ENCODE data around the gene GPD2.

The GPD2 gene

GRCh38 chr2:156532989-156533388, 96.8 kb downstream of the GPD2 start:
- Histone ChIP-seq H3K9me3 (ENCODE audit: insufficient read depth, low read depth, low read length) (no peaks in the 10 kb centered on the region), H3K79me2 (ENCODE audit: insufficient read depth, low read length) (no peaks in the 10 kb centered on the region), H3K4me3 (ENCODE audit: low read length, poor library complexity, severe bottlenecking) (no peak overlapping the region), H3K9ac (ENCODE audit: low read depth, low read length, poor library complexity, severe bottlenecking) (no peak overlapping the region), H3K4me1 (ENCODE audit: insufficient read depth, low read length, poor library complexity, severe bottlenecking) (no peaks in the 10 kb centered on the region), H3K9me2 (replicated peaks; ENCODE audit: low read depth, low read length) (no peaks in the 10 kb centered on the region), H2AFZ (ENCODE audit: low read length) (no peak overlapping the region), H3F3A (ENCODE audit: low read depth) (no peaks in the 10 kb centered on the region), H4K20me1 (ENCODE audit: insufficient read depth, low read length, poor library complexity, severe bottlenecking) (no peaks in the 10 kb centered on the region), H3K4me2 (ENCODE audit: low read depth, low read length, poor library complexity, severe bottlenecking) (no peak overlapping the region), H3K36me3 (ENCODE audit: insufficient read depth, low read length) (no peaks in the 10 kb centered on the region), H3K27me3 (ENCODE audit: insufficient read depth, low read length, poor library complexity, severe bottlenecking) (no peaks in the 10 kb centered on the region)
- no peak for TF ChIP-seq CTCF (conservative IDR thresholded peaks at IDR 0.05; ENCODE audit: low read length)
- no peak for TF ChIP-seq EZH2phosphoT487 (IDR thresholded peaks at IDR 0.05; ENCODE audit: borderline replicate concordance)

DNA sequence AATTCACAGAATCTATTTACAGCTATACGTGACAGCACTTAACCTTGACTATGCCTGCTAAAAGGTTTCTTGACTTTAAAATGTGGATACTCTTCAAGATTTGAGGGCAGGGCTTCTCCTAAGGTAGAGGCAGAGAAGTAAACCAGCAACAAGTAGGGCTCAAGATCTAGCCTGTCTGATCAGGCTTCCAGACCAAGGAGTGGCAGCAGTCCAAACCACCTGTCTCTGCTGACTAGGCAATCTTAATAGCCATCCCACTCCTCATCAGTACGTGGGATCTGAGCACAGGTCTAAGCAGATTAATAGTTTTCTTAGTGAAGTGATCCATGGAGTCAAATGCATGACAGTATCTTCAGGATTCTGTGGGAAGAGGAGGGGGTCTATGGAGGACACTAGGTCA, 100.4 kb downstream of the GPD2 start:
- Histone ChIP-seq H3K79me2 (ENCODE audit: insufficient read depth, low read length) (no peaks in the 10 kb centered on the region), H3K9ac (ENCODE audit: low read depth, low read length, poor library complexity, severe bottlenecking) (no peak overlapping the region), H3K4me3 (ENCODE audit: low read length, poor library complexity, severe bottlenecking) (no peak overlapping the region), H4K20me1 (ENCODE audit: insufficient read depth, low read length, poor library complexity, severe bottlenecking) (no peaks in the 10 kb centered on the region), H3K27me3 (ENCODE audit: insufficient read depth, low read length, poor library complexity, severe bottlenecking) (no peaks in the 10 kb centered on the region), H3K36me3 (ENCODE audit: insufficient read depth, low read length) (no peaks in the 10 kb centered on the region), H3F3A (ENCODE audit: low read depth) (no peaks in the 10 kb centered on the region), H3K9me3 (ENCODE audit: insufficient read depth, low read depth, low read length) (no peaks in the 10 kb centered on the region), H2AFZ (ENCODE audit: low read length) (no peak overlapping the region), H3K4me1 (ENCODE audit: insufficient read depth, low read length, poor library complexity, severe bottlenecking) (no peaks in the 10 kb centered on the region), H3K9me2 (replicated peaks; ENCODE audit: low read depth, low read length) (no peaks in the 10 kb centered on the region), H3K4me2 (ENCODE audit: low read depth, low read length, poor library complexity, severe bottlenecking) (no peak overlapping the region)
- TF ChIP-seq EZH2phosphoT487 (IDR thresholded peaks at IDR 0.05; ENCODE audit: borderline replicate concordance) (no peak), CTCF (conservative IDR thresholded peaks at IDR 0.05; ENCODE audit: low read length) (no peak)

GRCh38 chr2:156537141-156537540, 101.0 kb downstream of the GPD2 start:
- H3F3A ChIP-seq (ENCODE audit: low read depth), result no peaks in the 10 kb centered on the region
- H4K20me1 ChIP-seq (ENCODE audit: insufficient read depth, low read length, poor library complexity, severe bottlenecking), result no peaks in the 10 kb centered on the region
- no peaks in the 10 kb centered on the region for H3K9me3 ChIP-seq (ENCODE audit: insufficient read depth, low read depth, low read length)
- no peak overlapping the region for H3K4me3 ChIP-seq (ENCODE audit: low read length, poor library complexity, severe bottlenecking)
- H3K36me3 ChIP-seq (ENCODE audit: insufficient read depth, low read length), result no peaks in the 10 kb centered on the region
- H3K79me2 ChIP-seq (ENCODE audit: insufficient read depth, low read length), result no peaks in the 10 kb centered on the region
- H3K27me3 ChIP-seq (ENCODE audit: insufficient read depth, low read length, poor library complexity, severe bottlenecking), result no peaks in the 10 kb centered on the region
- no peak overlapping the region for H2AFZ ChIP-seq (ENCODE audit: low read length)
- no peak overlapping the region for H3K9ac ChIP-seq (ENCODE audit: low read depth, low read length, poor library complexity, severe bottlenecking)
- no peaks in the 10 kb centered on the region for H3K9me2 ChIP-seq (replicated peaks; ENCODE audit: low read depth, low read length)
- no peak overlapping the region for H3K4me2 ChIP-seq (ENCODE audit: low read depth, low read length, poor library complexity, severe bottlenecking)
- H3K4me1 ChIP-seq (ENCODE audit: insufficient read depth, low read length, poor library complexity, severe bottlenecking), result no peaks in the 10 kb centered on the region
- TF ChIP-seq CTCF (conservative IDR thresholded peaks at IDR 0.05; ENCODE audit: low read length) (no peak), EZH2phosphoT487 (IDR thresholded peaks at IDR 0.05; ENCODE audit: borderline replicate concordance) (no peak)
